Common myeloid progenitor, CD34-positive (primary cell): ENCODE results near the gene TNK2. TPM values are rescaled to one million over a fixed set of nuclear protein-coding genes. Genes with fewer than 3 reads are reported as not detected.
"Not testable (repeated sequence)": the region's sequence is repeated elsewhere in the genome, so short reads cannot be mapped to it uniquely, and the experiment has no call there.

Experiments
- CTCF ChIA-PET: fragments of 350-600 bp; sonication (Branson Sonifier 250); formaldehyde crosslinking; loops from one replicate; lab custom pipeline; 2021; ENCODE audit warnings: antibody characterized with exemption; lab: Charles Lee
- POLR2A ChIA-PET: fragments of 350-600 bp; sonication (Branson Sonifier 250); formaldehyde crosslinking; loops from one replicate; lab custom pipeline; 2021; ENCODE audit warnings: antibody characterized with exemption; lab: Charles Lee
- DNase-seq, 3 donors: peaks; one replicate each; pipeline versions ENCODE4 v3.0.0 to v3.0.0-alpha.2; 2013
- H3K27ac ChIP-seq, 2 experiments: 1 replicate in 1 of 2; 2 replicates in 1 of 2; pipeline ENCODE4 v1.7.0; 2013; ENCODE audit warnings: inconsistent platforms in 2 of 2, low read length in 2 of 2, mild to moderate bottlenecking in 2 of 2, low read depth in 1 of 2, moderate library complexity in 1 of 2; ENCODE audit not compliant: severe bottlenecking in 2 of 2, insufficient read depth in 1 of 2, poor library complexity in 1 of 2
- H3K27me3 ChIP-seq, 5 experiments: replicated peaks in 2 of 5; 1 replicate in 3 of 5; 2 replicates in 2 of 5; pipeline versions ENCODE4 v1.6.1 to v1.7.0; 2013; ENCODE audit warnings: low read length in 4 of 5, mild to moderate bottlenecking in 2 of 5, moderate library complexity in 2 of 5, inconsistent platforms in 1 of 5; ENCODE audit not compliant: insufficient read depth in 5 of 5, control insufficient read depth in 4 of 5
- H3K36me3 ChIP-seq, 4 experiments: 1 replicate in 2 of 4; 2 replicates in 2 of 4; pipeline versions ENCODE4 v1.6.1 to v1.7.0; 2013; ENCODE audit warnings: low read length in 3 of 4, control low read depth in 1 of 4, mild to moderate bottlenecking in 1 of 4; ENCODE audit not compliant: control insufficient read depth in 4 of 4, insufficient read depth in 4 of 4
- H3K4me1 ChIP-seq, 4 experiments: 1 replicate in 3 of 4; 2 replicates in 1 of 4; pipeline versions ENCODE4 v1.6.1 to v1.7.1; 2013; ENCODE audit warnings: low read length in 3 of 4, mild to moderate bottlenecking in 3 of 4, control low read depth in 1 of 4, inconsistent platforms in 1 of 4, moderate library complexity in 1 of 4; ENCODE audit not compliant: control insufficient read depth in 4 of 4, insufficient read depth in 4 of 4; ENCODE audit errors: control extremely low read depth in 1 of 4
- H3K4me3 ChIP-seq, 7 experiments: 1 replicate in 4 of 7; 2 replicates in 3 of 7; pipeline versions ENCODE4 v1.5.1 to v1.7.0; 2013; ENCODE audit warnings: mild to moderate bottlenecking in 7 of 7, low read length in 6 of 7, moderate library complexity in 6 of 7, inconsistent platforms in 2 of 7, low read depth in 2 of 7, control low read depth in 1 of 7; ENCODE audit not compliant: insufficient read depth in 4 of 7, control insufficient read depth in 1 of 7; ENCODE audit errors: extremely low read depth in 1 of 7
- H3K9me3 ChIP-seq, 5 experiments: 1 replicate in 4 of 5; 2 replicates in 1 of 5; pipeline versions ENCODE4 v1.6.1 to v1.7.1; 2013; ENCODE audit warnings: low read length in 4 of 5, mild to moderate bottlenecking in 2 of 5, inconsistent platforms in 1 of 5, low read depth in 1 of 5, moderate library complexity in 1 of 5; ENCODE audit not compliant: control insufficient read depth in 4 of 5, insufficient read depth in 2 of 5; ENCODE audit errors: control extremely low read depth in 1 of 5
- WGBS: methylation state at CpG from one replicate; pipeline ENCODE4 v1.1.5; 2013; ENCODE audit not compliant: insufficient coverage; 5-methylcytosine and 5-hydroxymethylcytosine counted together
- polyA plus RNA-seq: library from polyadenylated mRNA; unstranded; fragments of 120-200 nt; gene quantifications from one replicate; pipeline ENCODE4 v1.2.1, GENCODE V29; 2013

The TNK2 gene
- 78.7 TPM for polyA plus RNA-seq

- Histone ChIP-seq H3K4me3 (peak within 1 kb of the TSS; percentile 52 to 89 (median 77)), H3K4me1 (peaks cover 20 to 76% (median 64%) of the 10 kb centered on the region in 4 experiments), H3K27me3 (no peaks in the 10 kb centered on the region), H3K27ac (peak within 1 kb of the TSS; percentile 85 to 90), H3K36me3 (no peaks in the 10 kb centered on the region), H3K9me3 (no peaks in the 10 kb centered on the region)
- ChIA-PET CTCF (interaction anchor here (0.9 to 4.0 kb wide), 11 partner anchors 8 to 58 kb away, joined by 3 to 113 read pairs (median 5); no protein-coding TSS in a partner anchor), POLR2A (interaction anchor here (1.1 to 4.6 kb wide), 4 partner anchors 7 to 51 kb away, joined by 4 to 109 read pairs (median 12); no protein-coding TSS in a partner anchor)
- 0% methylated on average over 24 of the region's 35 CpGs for WGBS
- peak in 2 of 3 donors; percentile 71 to 81 for DNase-seq
Measured at GRCh38 chr3:195907934-195908693, at the start of gene TNK2. Gene TNK2 (minus strand): TSS chr3:195908551. CDS start chr3:195888588, 19,963 bp downstream.

- H3K4me1 ChIP-seq: peaks cover 0 to 15% (median 11%) of the 10 kb centered on the region in 4 experiments
- POLR2A ChIA-PET: no interaction called here
Measured at GRCh38 chr3:195956577-195956976, 48.2 kb upstream of the TNK2 start.

GRCh38 chr3:195955416-195955841 is 47.1 kb upstream of the TNK2 start:
- H3K36me3 ChIP-seq, POLR2A ChIA-PET, H3K4me3 ChIP-seq, H3K27me3 ChIP-seq, H3K27ac ChIP-seq, CTCF ChIA-PET, H3K9me3 ChIP-seq: not testable (repeated sequence)
- peaks cover 0 to 15% (median 11%) of the 10 kb centered on the region in 4 experiments for H3K4me1 ChIP-seq
- WGBS: 61% methylated on average over 18 of the region's 20 CpGs
- peak in 1 of 3 donors; percentile 2 for DNase-seq

More at GRCh38 chr3:195956577-195956976, 48.2 kb upstream of the TNK2 start:
- Histone ChIP-seq H3K27me3 (no peaks in the 10 kb centered on the region), H3K36me3 (peaks cover 0 to 5% (median 0%) of the 10 kb centered on the region in 4 experiments), H3K4me3 (no peak overlapping the region), H3K27ac (no peak overlapping the region), H3K9me3 (no peaks in the 10 kb centered on the region)
- WGBS: 100% methylated on average over 2 of the region's 7 CpGs
- CTCF ChIA-PET: no interaction called here
- no peak for DNase-seq

- H3K36me3 ChIP-seq, H3K27me3 ChIP-seq, POLR2A ChIA-PET, DNase-seq, H3K27ac ChIP-seq, CTCF ChIA-PET, H3K9me3 ChIP-seq: not testable (repeated sequence)
- H3K4me1 ChIP-seq: peaks cover 0 to 15% (median 11%) of the 10 kb centered on the region in 4 experiments
- no CpG with 5 or more reads among the region's 27 CpGs for WGBS
- peak overlapping the region in 2 of 7 experiments; percentile 57 to 64 for H3K4me3 ChIP-seq
Measured at GRCh38 chr3:195954752-195955119, 46.4 kb upstream of the TNK2 start.

- H3K9me3 ChIP-seq, H3K27ac ChIP-seq, CTCF ChIA-PET, H3K27me3 ChIP-seq, H3K36me3 ChIP-seq, POLR2A ChIA-PET: not testable (repeated sequence)
- peak; percentile 64 to 78 (median 70) for DNase-seq
- peak overlapping the region in 4 of 7 experiments; percentile 16 to 64 (median 42) for H3K4me3 ChIP-seq
- 0% methylated on average over 8 of the region's 84 CpGs for WGBS
- H3K4me1 ChIP-seq: peaks cover 0 to 12% (median 10%) of the 10 kb centered on the region in 4 experiments
Measured at GRCh38 chr3:195954052-195954751, 45.9 kb upstream of the TNK2 start.

- H3K4me1 ChIP-seq, POLR2A ChIA-PET, DNase-seq, H3K27ac ChIP-seq, CTCF ChIA-PET, H3K27me3 ChIP-seq, H3K9me3 ChIP-seq, H3K36me3 ChIP-seq, H3K4me3 ChIP-seq: not testable (repeated sequence)
- no CpG with 5 or more reads among the region's 10 CpGs for WGBS
Measured at GRCh38 chr3:195952590-195952989, 44.2 kb upstream of the TNK2 start.
